Endothelial cell of umbilical vein (primary cell): ENCODE data around the gene SH3GLB2.

Experiments used
- GATA2 ChIP-seq: IDR thresholded peaks from 2 replicates; pipeline ENCODE4 v1.7.0; 2011; ENCODE audit warnings: low read depth, mild to moderate bottlenecking, moderate library complexity, mixed read lengths, low read length; ENCODE audit not compliant: insufficient read length, insufficient read depth
- MYC ChIP-seq: IDR thresholded peaks from one replicate; pipeline ENCODE4 v1.6.1; 2011; ENCODE audit warnings: mild to moderate bottlenecking, low read depth, low read length
- POLR2A ChIP-seq: IDR thresholded peaks from 2 replicates; pipeline ENCODE4 v1.6.1; 2012; ENCODE audit warnings: low read depth, mild to moderate bottlenecking, control low read depth, low read length
- POLR2AphosphoS5 ChIP-seq: IDR thresholded peaks from 2 replicates; pipeline ENCODE4 v1.6.1; 2012; ENCODE audit warnings: low read depth, mild to moderate bottlenecking, control low read depth, low read length, moderate library complexity; ENCODE audit not compliant: insufficient read depth
- TF ChIP-seq, protein P1 (sequence below), 2 donors: IDR thresholded peaks; 1 replicate in 1 of 2; 2 replicates in 1 of 2; pipeline ENCODE4 v1.5.1; 2011; ENCODE audit warnings: low read length in 2 of 2, mild to moderate bottlenecking in 2 of 2, moderate library complexity in 2 of 2, control low read depth in 1 of 2, inconsistent platforms in 1 of 2, low read depth in 1 of 2; ENCODE audit not compliant: insufficient read depth in 1 of 2; ENCODE audit errors: extremely low read depth in 1 of 2

- TF ChIP-seq POLR2AphosphoS5 (no peak), GATA2 (no peak), POLR2A (no peak), MYC (no peak)
- TF ChIP-seq, protein P1, sequence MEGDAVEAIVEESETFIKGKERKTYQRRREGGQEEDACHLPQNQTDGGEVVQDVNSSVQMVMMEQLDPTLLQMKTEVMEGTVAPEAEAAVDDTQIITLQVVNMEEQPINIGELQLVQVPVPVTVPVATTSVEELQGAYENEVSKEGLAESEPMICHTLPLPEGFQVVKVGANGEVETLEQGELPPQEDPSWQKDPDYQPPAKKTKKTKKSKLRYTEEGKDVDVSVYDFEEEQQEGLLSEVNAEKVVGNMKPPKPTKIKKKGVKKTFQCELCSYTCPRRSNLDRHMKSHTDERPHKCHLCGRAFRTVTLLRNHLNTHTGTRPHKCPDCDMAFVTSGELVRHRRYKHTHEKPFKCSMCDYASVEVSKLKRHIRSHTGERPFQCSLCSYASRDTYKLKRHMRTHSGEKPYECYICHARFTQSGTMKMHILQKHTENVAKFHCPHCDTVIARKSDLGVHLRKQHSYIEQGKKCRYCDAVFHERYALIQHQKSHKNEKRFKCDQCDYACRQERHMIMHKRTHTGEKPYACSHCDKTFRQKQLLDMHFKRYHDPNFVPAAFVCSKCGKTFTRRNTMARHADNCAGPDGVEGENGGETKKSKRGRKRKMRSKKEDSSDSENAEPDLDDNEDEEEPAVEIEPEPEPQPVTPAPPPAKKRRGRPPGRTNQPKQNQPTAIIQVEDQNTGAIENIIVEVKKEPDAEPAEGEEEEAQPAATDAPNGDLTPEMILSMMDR (IDR thresholded peaks at IDR 0.05; ENCODE audit: extremely low read depth in 1 of 2, insufficient read depth in 1 of 2, low read depth in 1 of 2, low read length in 2 of 2), result no peak
Measured at GRCh38 chr9:129014608-129015007, 13.5 kb downstream of the SH3GLB2 start.
